Ishikawa (cell line): ENCODE measurements around the gene MYO1E.

Experiments
- CEBPB ChIP-seq: IDR thresholded peaks from 2 replicates; pipeline ENCODE4 v1.6.1; 2012
- CREB1 ChIP-seq: IDR thresholded peaks from 2 replicates; pipeline ENCODE4 v1.6.1; 2012; ENCODE audit warnings: low read depth
- EGR1 ChIP-seq: IDR thresholded peaks from 2 replicates; pipeline ENCODE4 v1.6.1; 2012
- EP300 ChIP-seq: IDR thresholded peaks from 2 replicates; pipeline ENCODE4 v1.6.1; 2012; ENCODE audit warnings: borderline replicate concordance
- FOXM1 ChIP-seq: IDR thresholded peaks from 2 replicates; pipeline ENCODE4 v1.6.1; 2012; ENCODE audit warnings: low read depth, borderline replicate concordance
- MAX ChIP-seq: IDR thresholded peaks from 2 replicates; pipeline ENCODE4 v1.6.1; 2012
- NFIC ChIP-seq: IDR thresholded peaks from 2 replicates; pipeline ENCODE4 v1.6.1; 2012
- RAD21 ChIP-seq: IDR thresholded peaks from 2 replicates; pipeline ENCODE4 v1.6.1; 2012; ENCODE audit warnings: low read depth
- TAF1 ChIP-seq: IDR thresholded peaks from 2 replicates; pipeline ENCODE4 v1.6.1; 2012; ENCODE audit warnings: low read depth, mild to moderate bottlenecking
- TCF12 ChIP-seq: IDR thresholded peaks from 2 replicates; pipeline ENCODE4 v1.6.1; 2012; ENCODE audit warnings: low read depth
- TEAD4 ChIP-seq: IDR thresholded peaks from 2 replicates; pipeline ENCODE4 v1.6.1; 2012
- YY1 ChIP-seq: IDR thresholded peaks from 2 replicates; pipeline ENCODE4 v1.6.1; 2012; ENCODE audit warnings: low read depth
- ZBTB7A ChIP-seq: IDR thresholded peaks from 2 replicates; pipeline ENCODE4 v1.6.1; 2012; ENCODE audit warnings: low read depth
- TF ChIP-seq, protein P1 (sequence below): IDR thresholded peaks from 2 replicates; pipeline ENCODE4 v1.6.1; 2012
- TF ChIP-seq, protein P2 (sequence below): IDR thresholded peaks from 2 replicates; pipeline ENCODE4 v1.6.1; 2012; ENCODE audit warnings: low read depth, mild to moderate bottlenecking

Gene MYO1E

DNA sequence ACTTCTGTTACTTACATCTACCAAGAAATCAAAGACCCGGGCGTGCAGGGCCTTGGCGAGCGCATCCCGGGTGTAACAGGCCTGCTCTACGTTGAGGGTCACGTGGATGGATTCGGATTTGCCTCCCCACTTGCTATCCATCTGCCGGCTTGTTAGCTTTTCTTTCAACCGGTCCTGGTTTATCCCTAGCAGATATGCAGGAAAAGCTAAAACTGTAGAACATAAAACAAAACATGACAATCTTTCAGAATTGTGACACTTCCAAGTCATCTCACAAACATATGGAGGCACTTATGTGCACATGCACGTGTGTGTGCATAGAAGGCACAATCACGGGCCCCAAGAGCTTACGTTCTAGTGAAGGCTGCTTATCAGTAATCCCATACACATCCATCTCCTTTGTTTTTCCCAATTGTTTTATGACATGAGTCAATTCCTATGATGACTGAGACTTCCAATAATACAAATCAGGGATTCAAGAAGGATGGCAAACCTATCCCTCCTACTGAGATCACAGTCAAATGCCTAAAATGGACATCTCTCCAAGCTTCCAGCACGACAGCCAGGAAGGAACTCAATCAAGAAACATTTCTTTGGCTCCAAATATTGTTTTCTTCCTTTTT is 154.7 kb downstream of the MYO1E start:
- TF ChIP-seq EGR1 (no peak), TAF1 (no peak), NFIC (no peak), CEBPB (no peak), RAD21 (no peak), CREB1 (no peak), YY1 (no peak), TEAD4 (no peak), EP300 (no peak), MAX (no peak), ZBTB7A (no peak), TCF12 (no peak), FOXM1 (no peak)
- TF ChIP-seq, protein P1, sequence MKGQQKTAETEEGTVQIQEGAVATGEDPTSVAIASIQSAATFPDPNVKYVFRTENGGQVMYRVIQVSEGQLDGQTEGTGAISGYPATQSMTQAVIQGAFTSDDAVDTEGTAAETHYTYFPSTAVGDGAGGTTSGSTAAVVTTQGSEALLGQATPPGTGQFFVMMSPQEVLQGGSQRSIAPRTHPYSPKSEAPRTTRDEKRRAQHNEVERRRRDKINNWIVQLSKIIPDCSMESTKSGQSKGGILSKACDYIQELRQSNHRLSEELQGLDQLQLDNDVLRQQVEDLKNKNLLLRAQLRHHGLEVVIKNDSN: no peak
- TF ChIP-seq, protein P2, sequence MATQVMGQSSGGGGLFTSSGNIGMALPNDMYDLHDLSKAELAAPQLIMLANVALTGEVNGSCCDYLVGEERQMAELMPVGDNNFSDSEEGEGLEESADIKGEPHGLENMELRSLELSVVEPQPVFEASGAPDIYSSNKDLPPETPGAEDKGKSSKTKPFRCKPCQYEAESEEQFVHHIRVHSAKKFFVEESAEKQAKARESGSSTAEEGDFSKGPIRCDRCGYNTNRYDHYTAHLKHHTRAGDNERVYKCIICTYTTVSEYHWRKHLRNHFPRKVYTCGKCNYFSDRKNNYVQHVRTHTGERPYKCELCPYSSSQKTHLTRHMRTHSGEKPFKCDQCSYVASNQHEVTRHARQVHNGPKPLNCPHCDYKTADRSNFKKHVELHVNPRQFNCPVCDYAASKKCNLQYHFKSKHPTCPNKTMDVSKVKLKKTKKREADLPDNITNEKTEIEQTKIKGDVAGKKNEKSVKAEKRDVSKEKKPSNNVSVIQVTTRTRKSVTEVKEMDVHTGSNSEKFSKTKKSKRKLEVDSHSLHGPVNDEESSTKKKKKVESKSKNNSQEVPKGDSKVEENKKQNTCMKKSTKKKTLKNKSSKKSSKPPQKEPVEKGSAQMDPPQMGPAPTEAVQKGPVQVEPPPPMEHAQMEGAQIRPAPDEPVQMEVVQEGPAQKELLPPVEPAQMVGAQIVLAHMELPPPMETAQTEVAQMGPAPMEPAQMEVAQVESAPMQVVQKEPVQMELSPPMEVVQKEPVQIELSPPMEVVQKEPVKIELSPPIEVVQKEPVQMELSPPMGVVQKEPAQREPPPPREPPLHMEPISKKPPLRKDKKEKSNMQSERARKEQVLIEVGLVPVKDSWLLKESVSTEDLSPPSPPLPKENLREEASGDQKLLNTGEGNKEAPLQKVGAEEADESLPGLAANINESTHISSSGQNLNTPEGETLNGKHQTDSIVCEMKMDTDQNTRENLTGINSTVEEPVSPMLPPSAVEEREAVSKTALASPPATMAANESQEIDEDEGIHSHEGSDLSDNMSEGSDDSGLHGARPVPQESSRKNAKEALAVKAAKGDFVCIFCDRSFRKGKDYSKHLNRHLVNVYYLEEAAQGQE: no peak

GRCh38 chr15:59216911-59217310 is 155.8 kb downstream of the MYO1E start:
- TF ChIP-seq TCF12: no peak
- TF ChIP-seq MAX: no peak
- no peak for TF ChIP-seq CREB1
- no peak for TF ChIP-seq FOXM1
- TF ChIP-seq YY1: no peak
- no peak for TF ChIP-seq TEAD4
- TF ChIP-seq RAD21: no peak
- TF ChIP-seq CEBPB: no peak

DNA sequence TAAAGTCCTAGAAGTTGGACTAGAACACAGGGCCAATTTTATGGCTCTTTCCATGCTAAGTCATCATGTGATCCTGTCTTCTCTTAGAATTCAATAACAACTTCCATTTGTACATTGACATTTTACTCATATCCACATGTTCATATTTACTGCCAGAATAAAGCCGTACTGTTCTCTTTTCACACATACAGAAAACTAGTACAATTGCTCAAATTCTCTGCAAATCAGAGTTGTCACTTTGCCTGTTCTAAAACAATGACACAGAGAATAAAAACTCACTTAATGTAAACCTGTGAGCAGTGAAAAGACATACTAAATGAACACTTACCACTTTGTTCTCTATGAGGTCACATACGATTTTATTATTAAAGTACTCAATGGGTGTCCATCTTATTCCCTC is 162.5 kb downstream of the MYO1E start:
- TF ChIP-seq MAX (no peak), EP300 (no peak)

GRCh38 chr15:59208613-59209249 is 163.9 kb downstream of the MYO1E start:
- TF ChIP-seq FOXM1 (no peak), YY1 (no peak), MAX (no peak), EP300 (no peak)
- TF ChIP-seq, protein P1: no peak
- TF ChIP-seq, protein P2: no peak

DNA sequence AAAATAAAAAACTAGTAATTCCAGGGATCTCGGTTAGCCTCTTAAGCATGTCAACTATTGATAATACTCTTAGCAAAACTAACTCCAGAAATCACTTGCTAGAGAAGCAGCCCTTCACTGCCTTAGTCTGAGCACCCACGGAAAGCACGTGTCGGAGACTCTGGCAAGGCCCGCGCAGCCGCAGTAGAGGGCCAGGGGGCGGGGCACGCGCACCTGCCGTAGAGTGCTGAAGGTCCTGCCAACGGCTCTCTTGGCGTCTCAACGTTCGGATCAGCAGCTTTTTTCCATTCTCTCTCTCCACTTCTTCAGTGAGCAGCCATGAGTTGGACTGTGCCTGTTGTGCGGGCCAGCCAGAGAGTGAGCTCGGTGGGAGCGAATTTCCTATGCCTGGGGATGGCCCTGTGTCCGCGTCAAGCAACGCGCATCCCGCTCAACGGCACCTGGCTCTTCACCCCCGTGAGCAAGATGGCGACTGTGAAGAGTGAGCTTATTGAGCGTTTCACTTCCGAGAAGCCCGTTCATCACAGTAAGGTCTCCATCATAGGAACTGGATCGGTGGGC is 166.0 kb downstream of the MYO1E start, which contains the start of gene LDHAL6B:
Gene LDHAL6B (plus strand): TSS at position 221 of the 561 bp plus-strand sequence. CDS start 98 bp downstream, at position 319.
- TF ChIP-seq TEAD4 (no peak), EP300 (no peak), MAX (no peak), FOXM1 (no peak), CEBPB (no peak), YY1 (no peak), TAF1 (no peak)
